ENCODE data around the gene HOXA11. TPM values are rescaled to one million over a fixed set of nuclear protein-coding genes. Genes with fewer than 3 reads are reported as not detected.
A peak's percentile ranks its signal among the peaks of the same experiment; 100 is the strongest.

Gene HOXA11
- total RNA-seq, 1 donor from 2014 or later: 1.2 TPM

DNA sequence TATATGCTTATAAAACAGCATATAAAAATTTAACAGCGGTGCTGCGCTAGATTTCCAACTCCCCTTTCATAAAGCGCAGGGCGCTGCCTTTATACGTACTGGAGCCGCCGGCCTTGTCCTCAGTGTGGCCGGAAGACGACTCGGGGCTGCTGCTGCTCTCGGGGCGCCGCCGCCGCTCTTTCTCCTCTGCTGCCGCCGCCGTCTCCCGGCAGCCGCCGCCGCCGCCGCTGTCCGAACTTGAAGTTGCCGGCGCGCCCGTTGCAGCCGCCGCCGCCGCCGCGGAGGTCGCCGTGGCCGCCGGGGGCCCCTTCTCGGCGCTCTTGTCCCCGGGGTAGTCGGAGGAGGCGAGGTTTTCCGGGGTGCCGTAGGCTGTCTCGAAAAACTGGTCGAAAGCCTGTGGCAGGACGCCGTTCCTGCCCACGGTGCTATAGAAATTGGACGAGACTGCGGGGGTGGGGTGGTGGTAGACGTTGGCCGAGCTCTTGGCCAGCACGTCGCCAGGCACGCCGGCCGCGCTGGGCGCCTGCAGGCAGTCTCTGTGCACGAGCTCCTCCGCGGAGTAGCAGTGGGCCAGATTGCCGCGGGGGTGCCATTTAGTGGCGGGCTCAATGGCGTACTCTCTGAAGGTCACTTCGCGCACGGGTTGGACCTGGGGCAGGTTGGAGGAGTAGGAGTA, 557 bp downstream of the HOXA11 start:
- peaks cover 19% of the 10 kb centered on the region for H3K4me1 Mint-ChIP-seq (ENCODE audit: unreplicated experiment)
- peak; percentile 68 for DNase-seq (ENCODE audit: extremely low spot score, unreplicated experiment)
- peak overlapping the region; percentile 81 for H3K4me3 Mint-ChIP-seq
- TF ChIP-seq, protein P1, sequence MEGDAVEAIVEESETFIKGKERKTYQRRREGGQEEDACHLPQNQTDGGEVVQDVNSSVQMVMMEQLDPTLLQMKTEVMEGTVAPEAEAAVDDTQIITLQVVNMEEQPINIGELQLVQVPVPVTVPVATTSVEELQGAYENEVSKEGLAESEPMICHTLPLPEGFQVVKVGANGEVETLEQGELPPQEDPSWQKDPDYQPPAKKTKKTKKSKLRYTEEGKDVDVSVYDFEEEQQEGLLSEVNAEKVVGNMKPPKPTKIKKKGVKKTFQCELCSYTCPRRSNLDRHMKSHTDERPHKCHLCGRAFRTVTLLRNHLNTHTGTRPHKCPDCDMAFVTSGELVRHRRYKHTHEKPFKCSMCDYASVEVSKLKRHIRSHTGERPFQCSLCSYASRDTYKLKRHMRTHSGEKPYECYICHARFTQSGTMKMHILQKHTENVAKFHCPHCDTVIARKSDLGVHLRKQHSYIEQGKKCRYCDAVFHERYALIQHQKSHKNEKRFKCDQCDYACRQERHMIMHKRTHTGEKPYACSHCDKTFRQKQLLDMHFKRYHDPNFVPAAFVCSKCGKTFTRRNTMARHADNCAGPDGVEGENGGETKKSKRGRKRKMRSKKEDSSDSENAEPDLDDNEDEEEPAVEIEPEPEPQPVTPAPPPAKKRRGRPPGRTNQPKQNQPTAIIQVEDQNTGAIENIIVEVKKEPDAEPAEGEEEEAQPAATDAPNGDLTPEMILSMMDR (conservative IDR thresholded peaks at IDR 0.05): no peak
- H3K27ac Mint-ChIP-seq: peak overlapping the region; percentile 51
- no peaks in the 10 kb centered on the region for H3K36me3 Mint-ChIP-seq
- H3K9me3 Mint-ChIP-seq: no peaks in the 10 kb centered on the region
- peaks cover 99% of the 10 kb centered on the region for H3K27me3 Mint-ChIP-seq

DNA sequence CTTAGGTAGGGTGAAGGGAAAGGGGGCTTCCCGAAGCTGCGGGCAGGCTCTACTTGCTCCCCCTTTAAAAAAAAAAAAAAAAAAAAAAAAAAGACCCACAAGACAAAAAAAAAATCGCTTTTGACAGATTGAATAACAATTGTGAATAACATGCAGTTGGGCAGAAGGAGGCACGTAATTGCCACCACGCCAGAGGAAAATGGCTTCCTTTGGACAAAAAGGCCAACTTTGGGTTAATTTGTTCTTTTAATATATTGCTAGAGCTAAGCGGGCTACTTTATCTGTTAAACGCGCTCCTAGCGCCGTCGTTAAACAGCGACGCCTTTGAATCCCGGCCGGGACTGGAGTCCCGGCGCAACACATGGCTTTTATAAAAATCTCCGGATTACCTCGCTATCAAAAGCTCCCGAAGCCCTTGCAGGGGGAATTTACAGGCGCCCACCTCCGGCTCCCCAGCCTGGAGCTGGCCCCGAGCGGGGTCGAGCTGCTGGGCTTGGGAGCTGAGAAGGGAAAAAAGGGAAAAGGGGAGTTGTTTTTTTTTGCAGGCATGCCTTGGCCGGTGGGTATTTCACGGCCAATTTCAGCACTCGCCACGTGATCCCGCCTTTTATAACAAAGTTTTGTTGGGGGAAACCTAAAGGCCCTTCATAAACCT, 1.2 kb downstream of the HOXA11 start:
- Mint-ChIP-seq H3K27ac (peak overlapping the region; percentile 41), H3K36me3 (no peaks in the 10 kb centered on the region), H3K4me1 (ENCODE audit: unreplicated experiment) (peaks cover 21% of the 10 kb centered on the region), H3K9me3 (no peaks in the 10 kb centered on the region), H3K27me3 (peaks cover 99% of the 10 kb centered on the region), H3K4me3 (peak overlapping the region; percentile 77)
- TF ChIP-seq, protein P1 (conservative IDR thresholded peaks at IDR 0.05): no peak
- DNase-seq (ENCODE audit: extremely low spot score, unreplicated experiment): peak; percentile 58

DNA sequence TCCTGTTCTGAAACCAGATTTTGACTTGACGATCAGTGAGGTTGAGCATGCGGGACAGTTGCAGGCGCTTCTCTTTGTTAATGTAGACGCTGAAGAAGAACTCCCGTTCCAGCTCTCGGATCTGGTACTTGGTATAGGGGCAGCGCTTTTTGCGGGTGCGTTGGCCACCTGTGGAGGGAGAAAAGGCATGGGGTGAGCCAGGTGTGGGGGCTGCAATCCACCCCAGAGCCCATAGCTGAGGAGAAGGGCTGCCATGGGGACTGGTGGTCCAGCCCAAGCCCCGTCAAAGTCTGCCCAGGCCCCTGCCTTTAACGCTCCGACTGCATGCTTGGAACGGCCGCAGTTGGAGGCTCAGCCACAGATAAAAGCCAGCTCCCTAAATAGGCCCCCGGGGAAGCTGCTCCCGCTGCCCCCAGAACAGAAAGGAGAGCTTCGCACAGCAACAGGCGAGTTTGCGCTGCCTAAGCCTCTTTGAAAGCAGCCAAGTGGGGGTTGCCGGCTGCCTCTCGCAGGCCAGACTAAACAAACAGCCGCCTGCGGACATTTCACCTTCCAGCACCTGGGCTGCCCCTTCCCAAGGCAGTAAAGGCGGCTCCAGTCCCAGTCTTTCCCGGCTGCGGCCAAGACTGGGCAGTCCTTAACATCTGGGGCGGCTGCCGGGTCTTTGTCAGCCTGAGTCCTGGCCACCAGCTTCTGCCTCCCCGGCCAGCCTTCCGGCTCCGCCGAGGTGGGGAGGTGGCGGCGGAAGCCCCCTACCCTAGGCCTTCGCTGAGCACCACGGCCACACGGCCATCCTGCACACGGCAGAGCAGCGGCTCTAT, 2.0 kb downstream of the HOXA11 start:
- no peaks in the 10 kb centered on the region for H3K36me3 Mint-ChIP-seq
- peaks cover 14% of the 10 kb centered on the region for H3K4me1 Mint-ChIP-seq (ENCODE audit: unreplicated experiment)
- H3K27ac Mint-ChIP-seq: peak overlapping the region; percentile 29
- H3K27me3 Mint-ChIP-seq: peaks cover 99% of the 10 kb centered on the region
- no peaks in the 10 kb centered on the region for H3K9me3 Mint-ChIP-seq
- H3K4me3 Mint-ChIP-seq: peak overlapping the region; percentile 77
- TF ChIP-seq, protein P1 (conservative IDR thresholded peaks at IDR 0.05): no peak
- DNase-seq (ENCODE audit: extremely low spot score, unreplicated experiment): peak; percentile 64

DNA sequence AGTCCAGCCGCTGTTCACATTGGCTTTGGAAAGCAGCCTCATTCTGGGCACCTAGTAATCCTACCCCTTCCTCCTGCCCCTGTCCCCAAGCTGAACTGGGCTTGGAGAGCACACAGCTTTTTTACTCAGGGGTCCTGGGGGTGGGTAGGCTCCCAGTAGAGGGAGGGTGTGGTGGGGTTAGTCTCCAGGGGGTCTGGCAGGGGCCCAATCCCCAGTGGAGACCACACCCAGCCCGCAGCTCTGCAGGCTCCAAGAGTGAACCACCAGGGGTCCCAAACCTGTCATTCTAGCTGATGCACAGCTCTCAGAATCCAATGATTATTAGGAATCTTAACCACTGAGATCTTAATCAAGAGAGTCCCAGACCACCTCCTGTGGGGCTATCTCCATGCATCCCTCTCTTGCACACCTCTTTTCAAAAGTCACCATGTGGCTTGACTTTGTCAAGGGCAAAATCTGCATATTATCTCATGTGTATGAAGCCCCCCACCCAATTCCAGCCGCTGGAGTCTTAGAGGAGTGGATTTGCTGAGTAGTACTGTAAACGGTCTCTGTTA, 2.7 kb downstream of the HOXA11 start:
- H3K4me1 Mint-ChIP-seq (ENCODE audit: unreplicated experiment): peaks cover 14% of the 10 kb centered on the region
- H3K36me3 Mint-ChIP-seq: no peaks in the 10 kb centered on the region
- peak overlapping the region; percentile 29 for H3K27ac Mint-ChIP-seq
- H3K27me3 Mint-ChIP-seq: peaks cover 99% of the 10 kb centered on the region
- peak overlapping the region; percentile 68 for H3K4me3 Mint-ChIP-seq
- TF ChIP-seq, protein P1 (conservative IDR thresholded peaks at IDR 0.05): no peak
- H3K9me3 Mint-ChIP-seq: no peaks in the 10 kb centered on the region
- DNase-seq (ENCODE audit: extremely low spot score, unreplicated experiment): peak; percentile 45

DNA sequence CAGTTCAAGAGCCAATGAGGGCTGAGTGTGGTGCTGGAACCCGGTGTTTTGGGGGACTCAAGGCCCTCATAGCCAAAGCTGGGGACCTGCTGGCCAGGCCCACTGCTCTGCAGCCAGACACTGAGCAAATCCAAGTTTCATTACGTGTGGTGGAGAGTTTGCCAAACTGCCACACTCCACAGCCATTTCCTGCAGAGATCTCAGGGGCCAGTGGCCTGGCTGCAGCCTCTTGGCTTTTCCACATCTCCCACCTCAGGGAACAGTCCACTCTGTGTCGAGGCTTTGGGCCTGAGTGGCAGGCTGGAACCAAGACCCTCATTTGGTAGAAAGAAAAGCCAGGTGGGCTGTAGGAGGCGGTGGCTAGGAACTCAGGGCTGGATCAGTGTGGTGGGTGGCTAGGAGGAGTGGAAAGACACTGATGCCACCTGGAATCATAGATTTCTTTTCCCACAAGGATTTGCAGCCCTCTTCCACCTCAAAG, 3.2 kb downstream of the HOXA11 start:
- peak; percentile 34 for DNase-seq (ENCODE audit: extremely low spot score, unreplicated experiment)
- Mint-ChIP-seq H3K27ac (no peak overlapping the region), H3K4me3 (no peak overlapping the region), H3K9me3 (no peaks in the 10 kb centered on the region), H3K4me1 (ENCODE audit: unreplicated experiment) (peaks cover 14% of the 10 kb centered on the region), H3K36me3 (no peaks in the 10 kb centered on the region), H3K27me3 (peaks cover 99% of the 10 kb centered on the region)
- TF ChIP-seq, protein P1 (conservative IDR thresholded peaks at IDR 0.05): no peak

Measured in type B pancreatic cell (in vitro differentiated cells).